HEK293 (cell line): ENCODE results near the gene SYNJ2.

Source experiments
- CTCF ChIP-seq: fragments of 450-650 bp; formaldehyde crosslinking; IDR thresholded peaks from 2 replicates; pipeline ENCODE4 v1.5.1; 2016; ENCODE audit warnings: missing biosample characterization, missing genetic modification characterization
- KLF10 ChIP-seq: fragments of 450-650 bp; IDR thresholded peaks from 2 replicates; pipeline ENCODE4 v1.5.1; 2018; ENCODE audit warnings: missing biosample characterization, mild to moderate bottlenecking, missing genetic modification characterization
- MYNN ChIP-seq: fragments of 450-650 bp; formaldehyde crosslinking; IDR thresholded peaks from 2 replicates; pipeline ENCODE4 v1.5.1; 2016; ENCODE audit warnings: missing biosample characterization, missing genetic modification characterization, borderline replicate concordance
- ZNF138 ChIP-seq: fragments of 450-650 bp; formaldehyde crosslinking; IDR thresholded peaks from 2 replicates; pipeline ENCODE4 v1.5.1; 2016; ENCODE audit warnings: missing biosample characterization, missing genetic modification characterization, borderline replicate concordance
- ZNF510 ChIP-seq: fragments of 450-650 bp; formaldehyde crosslinking; IDR thresholded peaks from 2 replicates; pipeline ENCODE4 v1.5.1; 2018; ENCODE audit warnings: mild to moderate bottlenecking, missing genetic modification characterization, missing biosample characterization; ENCODE audit not compliant: insufficient replicate concordance
- ZNF707 ChIP-seq: fragments of 450-650 bp; formaldehyde crosslinking; IDR thresholded peaks from 2 replicates; pipeline ENCODE4 v1.5.1; 2016; ENCODE audit warnings: missing biosample characterization, missing genetic modification characterization
- TF ChIP-seq, protein P1 (sequence below): fragments of 450-650 bp; formaldehyde crosslinking; IDR thresholded peaks from 2 replicates; pipeline ENCODE4 v1.5.1; 2016; ENCODE audit warnings: missing biosample characterization, missing genetic modification characterization

- TF ChIP-seq CTCF (tag by site-specific recombination) (no peak), KLF10 (tag by site-specific recombination) (no peak), ZNF510 (no peak), ZNF138 (tag by site-specific recombination) (no peak), ZNF707 (no peak), MYNN (tag by site-specific recombination) (no peak)
- TF ChIP-seq, protein P1, sequence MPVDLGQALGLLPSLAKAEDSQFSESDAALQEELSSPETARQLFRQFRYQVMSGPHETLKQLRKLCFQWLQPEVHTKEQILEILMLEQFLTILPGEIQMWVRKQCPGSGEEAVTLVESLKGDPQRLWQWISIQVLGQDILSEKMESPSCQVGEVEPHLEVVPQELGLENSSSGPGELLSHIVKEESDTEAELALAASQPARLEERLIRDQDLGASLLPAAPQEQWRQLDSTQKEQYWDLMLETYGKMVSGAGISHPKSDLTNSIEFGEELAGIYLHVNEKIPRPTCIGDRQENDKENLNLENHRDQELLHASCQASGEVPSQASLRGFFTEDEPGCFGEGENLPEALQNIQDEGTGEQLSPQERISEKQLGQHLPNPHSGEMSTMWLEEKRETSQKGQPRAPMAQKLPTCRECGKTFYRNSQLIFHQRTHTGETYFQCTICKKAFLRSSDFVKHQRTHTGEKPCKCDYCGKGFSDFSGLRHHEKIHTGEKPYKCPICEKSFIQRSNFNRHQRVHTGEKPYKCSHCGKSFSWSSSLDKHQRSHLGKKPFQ (tag by site-specific recombination), result no peak
These were observed 600 bp upstream of the SYNJ2 start for GRCh38 chr6:157981132-157981394.
